Measurements from ENCODE around the gene FKTN.
"Not testable (repeated sequence)": the region's sequence is repeated elsewhere in the genome, so short reads cannot be mapped to it uniquely, and the experiment has no call there.

Gene FKTN

DNA sequence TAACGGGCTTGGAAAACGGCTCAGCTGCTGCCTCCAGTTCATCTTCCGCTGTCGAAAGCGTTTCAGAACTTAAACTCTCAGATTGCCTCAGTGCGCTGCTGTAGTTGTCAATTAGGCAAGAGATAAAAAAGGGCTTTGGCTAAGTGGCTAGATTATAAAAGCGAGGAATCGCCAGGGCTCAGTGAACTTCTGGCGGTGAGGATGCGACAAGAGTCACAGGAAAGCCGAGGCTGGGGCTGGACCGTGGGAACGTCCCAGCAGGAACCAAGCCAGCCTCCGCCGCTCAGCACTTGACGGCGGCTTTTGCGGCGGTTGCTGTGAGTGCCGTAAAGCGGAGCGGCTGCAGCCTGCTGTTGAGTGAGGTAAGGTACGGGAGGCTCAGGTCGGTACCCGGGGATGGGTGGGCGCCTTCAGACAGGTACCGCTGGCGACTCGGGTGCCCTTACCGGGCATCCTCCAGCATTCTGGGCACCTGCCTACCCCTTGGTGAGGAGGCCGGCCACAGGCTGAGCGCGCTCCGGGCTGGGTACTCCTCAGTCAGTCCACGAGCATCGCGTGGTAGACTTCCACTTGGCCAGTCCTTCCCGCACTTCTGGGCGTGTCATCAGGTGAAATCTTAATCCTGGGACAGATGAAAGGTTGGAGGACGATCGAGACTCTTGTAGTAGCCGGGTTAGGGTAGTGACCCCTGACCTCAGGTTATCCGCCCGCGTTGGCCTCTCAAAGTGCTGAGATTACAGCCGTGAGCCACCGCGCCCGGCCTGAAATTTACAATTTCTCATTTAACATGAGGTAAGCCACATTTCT is at the start of gene FKTN:
Gene FKTN (plus strand): TSS at position 328 of the 807 bp plus-strand sequence. CDS start 16,902 bp downstream, outside the sequence.
- peak; percentile 66 for DNase-seq (ENCODE audit: low read depth)

DNA sequence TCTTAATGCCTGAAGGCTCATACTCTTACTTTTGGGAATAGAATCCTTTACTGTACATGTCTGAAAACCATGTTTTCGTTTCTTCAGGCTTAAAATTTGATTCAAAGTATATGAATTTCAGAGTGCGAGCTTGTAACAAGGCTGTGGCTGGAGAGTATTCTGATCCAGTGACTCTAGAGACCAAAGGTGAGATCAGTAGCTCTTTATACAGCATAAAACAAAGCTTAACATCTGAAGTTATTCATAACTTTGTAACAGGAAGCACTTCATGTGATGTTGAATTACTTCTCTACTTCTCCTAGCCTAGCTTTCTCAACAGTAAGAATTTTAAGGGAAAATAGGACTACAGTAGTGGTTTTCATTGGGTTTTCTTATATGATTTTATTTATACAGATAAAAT is 49.4 kb upstream of the FKTN start:
- no peak for DNase-seq (ENCODE audit: low read depth)

DNA sequence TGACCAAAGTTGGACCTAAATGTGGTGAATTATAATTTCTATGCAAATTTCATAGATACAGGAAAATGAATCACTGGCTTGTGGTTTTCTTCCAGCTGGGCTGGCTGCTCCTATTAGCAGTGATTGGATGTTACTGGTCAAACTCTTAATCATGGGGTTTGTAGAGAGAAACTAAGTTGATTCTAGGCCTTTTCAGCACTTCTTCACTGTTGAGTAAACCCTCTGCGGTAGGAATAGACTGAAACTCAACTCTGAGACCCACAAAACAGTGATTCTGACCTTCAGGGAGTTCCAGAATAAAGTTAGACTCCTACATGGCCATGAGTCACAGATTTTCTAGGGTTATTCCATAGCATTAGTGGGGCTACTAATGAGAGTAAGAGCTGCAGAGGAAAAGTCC is 47.9 kb upstream of the FKTN start:
- DNase-seq (ENCODE audit: low read depth): no peak

DNA sequence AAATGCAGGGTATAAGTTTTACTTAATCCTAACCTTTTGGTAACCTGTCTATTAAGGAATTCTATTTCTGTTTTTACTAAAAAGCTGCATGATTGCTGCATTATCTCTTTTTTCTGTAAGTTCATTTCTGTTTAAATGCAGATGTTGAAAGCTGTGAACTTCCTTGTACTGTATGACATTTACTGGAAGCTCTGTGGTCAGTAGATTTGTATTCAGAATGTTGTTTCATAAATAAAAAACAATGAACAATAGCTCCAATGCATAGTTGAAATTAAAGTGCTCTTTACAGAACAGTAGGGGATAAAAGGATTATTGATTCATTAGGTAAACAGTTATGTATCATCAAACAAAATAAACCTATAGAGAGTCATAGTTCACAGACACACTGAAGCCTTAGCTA is 46.5 kb upstream of the FKTN start:
- DNase-seq (ENCODE audit: low read depth): no peak

DNA sequence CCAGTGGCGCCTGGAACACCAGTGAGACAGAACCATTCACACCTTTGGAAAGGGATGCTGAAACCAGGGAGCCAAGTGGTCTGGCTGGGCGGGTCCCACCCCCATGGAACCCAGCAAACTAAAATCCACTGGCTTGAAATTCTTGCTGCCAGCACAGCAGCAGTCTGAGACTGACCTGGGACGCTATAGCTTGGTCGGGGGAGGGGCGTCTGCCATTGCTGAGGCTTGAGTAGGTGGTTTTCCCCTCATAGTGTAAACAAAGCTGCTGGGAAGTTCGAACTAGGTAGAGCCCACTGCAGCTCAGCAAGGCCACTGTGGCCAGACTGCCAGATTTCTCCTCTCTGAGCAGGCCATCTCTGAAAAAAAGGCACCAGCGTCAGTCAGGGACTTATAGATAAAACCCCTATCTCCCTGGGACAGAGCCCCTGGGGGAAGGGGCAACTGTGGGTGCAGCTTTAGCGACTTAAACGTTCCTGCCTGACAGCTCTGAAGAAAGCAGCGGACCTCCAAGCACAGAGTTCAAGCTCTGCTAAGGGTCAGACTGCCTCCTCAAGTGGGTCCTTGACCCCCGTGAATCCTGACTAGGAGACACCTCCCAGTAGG is 42.0 kb upstream of the FKTN start:
- DNase-seq (ENCODE audit: low read depth): no peak

DNA sequence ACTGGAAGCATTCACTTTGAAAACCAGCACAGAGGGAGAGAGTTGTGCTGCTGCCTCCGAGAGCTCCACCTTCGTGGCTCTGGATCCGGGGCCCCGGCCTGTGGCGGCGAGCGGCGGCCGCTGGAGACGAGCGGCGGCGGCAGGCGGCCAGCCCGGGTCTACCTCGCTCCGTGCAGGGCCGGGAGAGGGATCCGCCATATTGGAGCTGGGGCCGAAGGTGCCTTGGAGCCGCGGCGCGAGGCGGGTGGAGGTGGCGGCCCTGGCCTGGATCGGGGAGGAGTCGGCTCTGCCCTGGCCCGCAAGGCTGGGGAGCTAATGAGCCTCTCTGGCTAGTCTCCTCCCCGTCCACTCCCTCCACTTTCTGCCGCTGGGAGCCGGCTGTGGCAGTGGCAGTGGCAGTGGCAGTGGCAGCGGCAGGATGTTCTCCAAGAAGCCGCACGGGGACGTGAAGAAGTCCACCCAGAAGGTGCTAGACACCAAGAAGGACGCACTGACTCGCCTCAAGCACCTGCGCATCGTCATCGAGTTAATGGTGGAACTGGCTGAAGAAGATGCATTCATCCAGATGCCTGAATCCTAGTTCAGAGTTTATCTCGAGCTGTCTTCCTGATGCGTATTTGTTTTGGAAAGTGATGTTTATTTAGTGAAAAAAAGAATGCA is 38.1 kb upstream of the FKTN start:
- DNase-seq (ENCODE audit: low read depth): not testable (repeated sequence)

DNA sequence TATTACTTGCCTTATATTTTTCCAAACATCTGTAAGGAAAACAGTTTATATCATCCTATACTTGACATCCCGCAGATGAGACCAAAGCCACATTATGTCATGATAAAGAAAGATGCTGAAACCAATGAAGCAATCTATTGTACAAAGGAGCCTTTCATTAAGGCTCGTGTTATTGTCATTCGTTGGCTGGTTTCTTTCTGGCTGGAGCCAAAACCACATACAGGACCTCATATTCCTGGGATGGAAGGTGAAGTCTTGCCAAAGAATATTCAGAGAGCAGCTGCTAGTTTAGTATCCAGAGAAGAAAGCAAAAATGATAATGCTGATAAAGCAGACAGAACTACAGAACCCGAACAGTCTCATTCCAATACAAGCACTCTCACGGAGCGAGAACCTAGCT is 36.9 kb upstream of the FKTN start:
- DNase-seq (ENCODE audit: low read depth): not testable (repeated sequence)

DNA sequence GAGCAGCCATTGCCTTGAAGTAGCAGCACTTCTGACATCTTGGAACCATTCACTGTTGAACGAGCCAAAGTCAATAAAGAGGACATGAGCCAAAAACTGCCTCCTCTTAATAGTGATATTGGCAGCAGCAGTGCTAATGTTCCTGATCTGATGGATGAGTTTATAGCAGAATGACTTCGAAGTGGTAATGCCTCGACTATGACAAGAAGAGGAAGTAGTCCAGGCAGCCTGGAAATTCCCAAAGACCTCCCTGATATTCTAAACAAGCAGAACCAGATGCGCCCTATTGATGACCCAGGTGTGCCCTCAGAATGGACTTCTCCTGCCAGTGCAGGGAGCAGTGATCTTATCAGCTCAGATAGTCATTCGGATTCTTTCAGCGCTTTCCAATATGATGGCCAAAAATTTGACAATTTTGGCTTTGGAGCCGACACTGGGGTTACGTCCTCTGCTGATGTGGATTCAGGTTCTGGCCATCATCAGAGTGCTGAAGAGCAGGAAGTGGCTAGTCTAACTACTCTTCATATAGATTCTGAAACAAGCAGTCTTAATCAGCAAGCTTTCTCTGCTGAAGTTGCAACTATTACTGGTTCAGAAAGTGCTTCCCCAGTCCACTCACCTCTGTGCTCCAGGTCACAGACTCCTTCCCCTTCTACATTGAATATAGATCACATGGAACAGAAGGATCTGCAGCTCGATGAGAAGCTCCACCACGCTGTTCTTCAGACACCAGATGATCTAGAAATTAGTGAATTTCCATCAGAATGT is 35.1 kb upstream of the FKTN start:
- not testable (repeated sequence) for DNase-seq (ENCODE audit: low read depth)

DNA sequence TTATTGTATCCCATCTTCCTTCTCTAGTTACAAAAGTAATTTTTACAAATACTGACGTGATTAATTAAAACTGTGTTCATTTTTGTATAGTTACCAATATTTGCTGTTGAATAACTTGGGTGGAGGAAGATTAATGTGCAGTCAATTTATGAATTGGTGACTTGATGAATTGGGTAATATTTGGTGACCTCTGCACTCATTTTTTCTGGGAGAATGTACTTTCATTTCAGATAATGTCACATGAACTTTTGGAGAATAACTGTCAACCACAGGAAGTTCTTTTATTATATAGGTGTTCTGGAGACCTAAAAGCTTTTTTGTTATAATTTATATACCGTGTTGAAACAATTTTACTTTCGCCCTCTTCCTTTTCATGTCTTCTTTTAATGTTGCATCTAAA is 26.4 kb upstream of the FKTN start:
- no peak for DNase-seq (ENCODE audit: low read depth)

DNA sequence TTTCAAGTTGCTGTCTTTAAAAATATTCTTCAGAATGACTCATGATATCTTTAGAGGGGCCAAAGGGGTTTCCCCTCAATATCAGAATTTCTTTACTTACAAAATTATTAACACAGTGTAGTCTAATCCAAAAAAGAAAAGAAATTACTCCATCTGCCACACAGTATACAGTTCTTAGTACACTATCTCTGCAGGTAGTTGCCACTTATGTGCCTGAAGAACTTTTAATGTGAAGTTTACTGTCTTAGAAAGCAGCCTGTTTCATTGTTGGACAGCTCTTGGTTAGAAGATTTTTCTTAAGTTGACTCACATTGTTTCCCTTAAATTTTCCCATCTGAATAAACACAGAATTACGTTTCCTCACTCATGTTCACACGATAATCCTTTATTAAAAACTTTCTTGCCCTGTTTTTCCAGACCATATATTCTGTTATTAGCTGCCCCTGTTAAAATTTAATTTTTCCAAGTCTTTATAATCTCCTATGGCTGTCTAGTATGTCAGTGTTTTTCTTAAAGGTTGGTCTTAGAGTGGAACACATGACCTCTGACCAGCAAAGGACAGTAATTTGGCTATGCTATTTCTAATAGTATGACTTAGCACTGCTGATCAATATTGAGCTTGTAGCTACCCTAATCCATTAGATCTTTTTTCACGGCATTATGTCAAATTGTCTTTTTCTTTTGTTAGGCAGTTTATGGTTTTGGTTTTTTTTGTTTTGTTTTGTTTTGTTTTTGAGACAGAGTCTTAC is 21.8 kb upstream of the FKTN start:
- DNase-seq (ENCODE audit: low read depth): no peak

DNA sequence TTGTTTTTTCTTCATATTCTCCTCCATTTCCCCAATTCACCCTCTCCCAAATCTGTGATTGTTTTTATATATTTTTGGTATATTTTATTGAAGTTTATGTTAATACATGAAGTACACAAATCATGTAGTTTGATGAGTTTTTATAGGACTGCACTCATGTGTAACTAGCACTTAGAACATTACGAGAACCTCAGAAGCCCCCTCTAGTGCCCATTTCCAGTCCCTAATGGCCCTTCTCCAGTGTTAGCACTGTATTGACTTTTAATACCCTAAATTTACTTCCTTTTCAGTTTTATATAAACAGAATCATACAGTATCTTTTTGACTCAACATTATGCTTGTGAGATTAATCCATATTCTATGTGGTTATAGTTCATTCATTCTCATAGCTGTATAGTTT is 18.5 kb upstream of the FKTN start:
- DNase-seq (ENCODE audit: low read depth): no peak

DNA sequence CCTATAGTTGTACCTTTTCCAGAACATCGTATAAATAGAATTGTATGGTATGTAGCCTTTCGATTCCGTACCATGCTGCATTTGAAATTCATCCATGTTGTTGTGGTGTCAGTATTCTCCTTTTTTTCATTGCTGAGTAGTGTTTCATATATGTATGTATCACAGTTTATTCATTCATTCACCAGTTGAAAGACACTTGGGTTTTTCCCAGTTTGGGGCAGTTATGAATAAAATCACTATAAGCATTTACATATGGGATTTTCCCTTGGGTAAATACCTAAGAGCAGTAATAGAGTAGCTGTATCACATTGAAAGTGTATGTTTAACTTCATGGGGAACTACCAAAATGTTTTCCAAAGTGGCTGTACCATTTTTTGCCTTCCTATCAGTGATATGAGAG is 16.1 kb upstream of the FKTN start:
- no peak for DNase-seq (ENCODE audit: low read depth)

DNA sequence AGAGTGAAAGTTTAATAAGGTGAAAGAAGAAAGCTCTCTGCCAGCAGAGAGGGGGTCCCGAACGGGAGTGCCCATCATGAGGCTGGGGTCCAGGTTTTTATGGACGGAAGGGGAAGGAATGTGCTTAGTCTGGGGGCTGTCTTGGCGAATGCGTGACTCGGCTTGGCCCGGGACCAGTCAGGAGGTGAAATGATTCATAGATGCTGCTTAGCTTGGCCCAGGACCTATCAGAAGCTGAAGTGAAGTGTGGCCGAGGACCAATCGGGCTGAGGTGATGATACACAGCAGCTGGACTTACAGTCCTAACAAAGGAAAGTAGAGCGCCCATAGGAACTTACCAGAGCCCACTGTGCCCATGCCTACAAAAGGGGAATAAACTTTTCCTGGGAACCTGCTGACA is 3.9 kb upstream of the FKTN start:
- DNase-seq (ENCODE audit: low read depth): no peak

DNA sequence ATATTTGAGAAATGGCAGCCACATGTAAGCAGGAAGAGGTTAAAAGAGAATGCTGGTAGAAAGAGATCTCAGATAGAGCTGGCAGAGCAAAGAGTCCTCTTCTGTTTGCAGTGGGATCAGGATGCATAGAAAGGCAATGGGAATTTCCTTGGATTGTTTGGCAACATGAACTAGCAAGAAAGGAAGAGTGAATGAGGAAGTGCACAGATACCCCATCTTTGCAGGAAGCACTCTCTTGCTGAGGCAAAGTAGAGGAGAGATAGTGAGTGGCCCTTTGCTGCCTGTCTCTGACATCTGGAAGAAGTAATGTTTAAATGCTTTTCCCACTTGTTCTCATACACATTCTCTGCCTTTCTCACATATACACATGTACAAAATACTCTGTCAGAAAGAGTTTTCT is 14.5 kb downstream of the FKTN start:
- no peak for DNase-seq (ENCODE audit: low read depth)

DNA sequence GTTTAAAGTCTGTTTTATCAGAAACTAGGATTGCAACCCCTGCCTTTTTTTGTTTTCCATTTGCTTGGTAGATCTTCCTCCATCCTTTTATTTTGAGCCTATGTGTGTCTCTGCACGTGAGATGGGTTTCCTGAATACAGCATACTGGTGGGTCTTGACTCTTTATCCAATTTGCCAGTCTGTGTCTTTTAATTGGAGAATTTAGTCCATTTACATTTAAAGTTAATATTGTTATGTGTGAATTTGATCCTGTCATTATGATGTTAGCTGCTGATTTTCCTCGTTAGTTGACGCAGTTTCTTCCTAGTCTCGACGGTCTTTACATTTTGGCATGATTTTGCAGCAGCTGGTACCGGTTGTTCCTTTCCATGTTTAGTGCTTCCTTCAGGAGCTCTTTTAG is 22.0 kb downstream of the FKTN start:
- not testable (repeated sequence) for DNase-seq (ENCODE audit: low read depth)

DNA sequence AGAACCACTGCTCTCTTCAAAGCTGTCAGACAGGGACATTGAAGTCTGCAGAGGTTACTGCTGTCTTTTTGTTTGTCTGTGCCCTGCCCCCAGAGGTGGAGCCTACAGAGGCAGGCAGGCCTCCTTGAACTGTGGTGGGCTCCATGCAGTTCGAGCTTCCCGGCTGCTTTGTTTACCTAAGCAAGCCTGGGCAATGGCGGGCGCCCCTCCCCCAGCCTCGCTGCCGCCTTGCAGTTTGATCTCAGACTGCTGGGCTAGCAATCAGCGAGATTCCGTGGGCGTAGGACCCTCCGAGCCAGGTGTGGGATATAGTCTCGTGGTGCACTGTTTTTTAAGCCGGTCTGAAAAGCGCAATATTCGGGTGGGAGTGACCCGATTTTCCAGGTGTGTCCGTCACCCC is 23.6 kb downstream of the FKTN start:
- DNase-seq (ENCODE audit: low read depth): not testable (repeated sequence)

DNA sequence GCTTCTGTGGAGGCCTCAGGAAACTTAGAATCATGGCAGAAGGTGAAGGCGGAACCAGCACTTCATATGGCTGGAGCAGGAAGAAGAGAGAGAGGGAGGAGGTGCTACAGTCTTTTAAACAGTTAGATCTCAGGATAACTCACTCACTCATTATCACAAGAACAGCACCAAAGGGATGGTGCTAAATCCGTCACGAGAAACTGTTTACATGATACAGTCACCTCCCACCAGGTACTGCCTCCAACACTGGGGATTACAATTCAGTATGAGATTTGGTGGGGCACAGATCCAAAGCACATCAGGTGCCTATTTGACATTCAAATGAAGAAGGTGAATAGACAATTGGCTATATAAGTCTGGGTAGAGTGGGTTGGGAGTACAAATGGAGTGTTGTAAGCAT is 35.2 kb downstream of the FKTN start:
- DNase-seq (ENCODE audit: low read depth): no peak

DNA sequence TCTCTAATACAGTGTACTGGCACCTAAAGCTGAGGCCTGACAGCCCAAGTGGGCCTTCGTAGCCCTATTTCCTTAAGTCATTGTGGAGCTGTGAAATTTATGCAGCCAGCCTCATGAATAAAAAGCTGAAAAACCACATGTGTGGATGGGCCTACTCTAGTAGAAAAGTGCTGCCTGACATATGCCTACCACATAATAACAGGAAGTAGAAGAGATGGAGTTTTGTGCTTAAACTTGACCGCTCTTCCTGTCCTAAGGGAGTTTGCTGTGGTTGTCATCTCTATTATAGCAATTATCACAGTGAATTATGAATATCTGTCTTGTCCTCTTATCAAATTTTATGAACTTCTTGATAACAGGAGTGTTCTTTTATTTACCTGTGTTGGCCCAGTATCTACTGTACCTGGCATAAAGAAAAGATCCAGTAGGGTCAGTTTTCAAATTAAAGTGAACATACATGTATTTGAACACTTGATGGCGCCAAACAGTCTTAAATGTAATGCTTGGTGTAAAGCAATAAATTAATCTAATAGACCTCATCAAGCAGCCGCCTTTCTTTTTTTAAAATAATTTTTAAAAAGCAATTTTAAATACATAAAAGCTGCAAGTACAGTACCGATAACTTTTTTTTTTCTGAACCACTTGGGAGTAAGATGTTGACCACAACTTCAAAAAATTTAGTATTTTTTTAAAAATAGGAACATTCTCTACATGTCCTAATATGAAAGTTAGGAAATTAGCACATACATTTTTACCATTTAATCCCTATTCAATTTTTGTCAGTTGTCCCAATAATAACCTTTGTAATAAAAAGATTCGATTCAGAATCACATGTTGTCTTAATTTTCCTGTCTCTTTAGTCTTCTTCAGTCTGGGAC is 51.0 kb downstream of the FKTN start:
- no peak for DNase-seq (ENCODE audit: low read depth)

DNA sequence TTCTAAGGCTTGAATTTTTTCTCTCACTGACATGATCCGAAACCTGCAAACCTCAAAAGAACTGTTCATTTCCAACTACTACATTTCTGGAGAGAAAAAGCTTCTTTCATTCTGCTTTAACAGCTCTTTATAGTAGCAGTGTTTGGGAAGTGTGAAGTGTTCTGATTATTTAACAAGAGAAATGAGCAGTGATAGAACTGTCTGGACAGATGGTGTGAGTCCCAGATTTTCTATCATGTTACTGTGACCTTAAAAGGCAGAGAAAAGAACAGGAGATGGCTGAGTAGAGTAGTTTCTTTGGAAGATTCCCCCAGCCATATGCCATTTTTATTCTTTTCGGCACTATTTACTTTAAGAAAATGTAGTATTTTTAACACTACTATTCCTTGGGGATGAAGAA is 63.1 kb downstream of the FKTN start:
- no peak for DNase-seq (ENCODE audit: low read depth)

DNA sequence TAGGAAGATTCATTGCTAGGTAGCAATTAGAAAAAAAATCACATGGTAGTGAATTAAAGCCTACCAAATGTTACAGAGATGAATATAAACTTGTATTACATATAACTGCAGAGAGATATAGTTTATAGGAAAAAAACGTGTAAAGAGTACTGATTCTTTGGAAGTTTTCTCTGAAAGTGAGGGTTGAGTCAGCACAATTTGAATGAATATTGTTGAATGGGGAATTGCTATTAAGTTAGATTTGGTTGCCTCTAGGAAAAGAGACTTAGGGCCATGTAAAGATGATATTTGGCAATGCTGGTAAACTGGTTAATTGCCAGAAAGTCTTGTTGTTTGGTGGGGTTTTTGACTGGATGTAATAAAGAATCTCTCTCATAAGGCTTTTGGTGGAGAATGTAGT is 67.2 kb downstream of the FKTN start:
- DNase-seq (ENCODE audit: low read depth): no peak

DNA sequence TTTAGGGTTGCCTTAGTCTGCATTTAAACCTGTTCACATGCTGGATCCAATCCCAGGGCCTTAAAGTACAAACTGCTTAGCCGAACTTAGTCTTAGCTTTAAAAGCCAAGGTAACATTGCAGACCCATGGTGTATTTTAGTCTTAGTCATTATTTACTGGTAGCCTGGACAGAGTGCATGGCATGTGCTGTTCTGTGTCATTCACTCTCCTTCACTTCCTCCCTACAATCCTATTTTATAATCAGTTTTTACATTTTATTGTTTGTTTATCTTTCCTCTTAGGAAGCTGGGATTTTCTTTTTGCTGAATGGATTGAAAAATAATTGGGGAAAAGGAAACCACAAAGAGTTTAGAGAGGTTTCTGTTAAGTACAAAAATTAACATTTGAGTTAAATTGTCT is 74.9 kb downstream of the FKTN start:
- DNase-seq (ENCODE audit: low read depth): no peak

All from T-helper 22 cell (primary cell).